MM.1S (cell line): ENCODE data around the gene MYZAP.

Experiments
- DNase-seq: peaks from one replicate; pipeline ENCODE4 v3.0.0-alpha.2; 2015
- H2AFZ ChIP-seq: fragments of 300-600 bp; sonication (generic); 2 replicates; pipeline ENCODE4 v1.6.0; 2016; ENCODE audit warnings: antibody characterized with exemption, low read length
- H3F3A ChIP-seq: fragments of 300-600 bp; sonication (generic); 2 replicates; pipeline ENCODE4 v1.6.1; 2016; ENCODE audit warnings: mild to moderate bottlenecking, antibody characterized with exemption, low read length, moderate library complexity, mixed read lengths; ENCODE audit not compliant: insufficient read depth
- H3K27ac ChIP-seq: fragments of 300-600 bp; sonication (generic); 2 replicates; pipeline ENCODE4 v1.5.1; 2016; ENCODE audit warnings: mild to moderate bottlenecking, low read length
- H3K27me3 ChIP-seq: fragments of 300-600 bp; sonication (generic); replicated peaks from 2 replicates; pipeline ENCODE4 v1.6.0; 2016; ENCODE audit warnings: low read length; ENCODE audit not compliant: insufficient read depth
- H3K36me3 ChIP-seq: fragments of 300-600 bp; sonication (generic); replicated peaks from 2 replicates; pipeline ENCODE4 v1.6.1; 2016; ENCODE audit warnings: mild to moderate bottlenecking, low read length, mixed read lengths; ENCODE audit not compliant: insufficient read depth
- H3K4me1 ChIP-seq: fragments of 300-600 bp; sonication (generic); 2 replicates; pipeline ENCODE4 v1.6.1; 2016; ENCODE audit warnings: low read length, mixed read lengths
- H3K4me2 ChIP-seq: fragments of 300-600 bp; sonication (generic); 2 replicates; pipeline ENCODE4 v1.6.0; 2016; ENCODE audit warnings: low read depth, low read length
- H3K4me3 ChIP-seq: fragments of 300-600 bp; sonication (generic); 2 replicates; pipeline ENCODE4 v1.5.1; 2016; ENCODE audit warnings: low read length, mixed read lengths
- H3K79me2 ChIP-seq: fragments of 300-600 bp; sonication (generic); 2 replicates; pipeline ENCODE4 v1.6.1; 2016; ENCODE audit warnings: mixed run types, low read length, mixed read lengths
- H3K9ac ChIP-seq: fragments of 300-600 bp; sonication (generic); 2 replicates; pipeline ENCODE4 v1.6.1; 2016; ENCODE audit warnings: low read length, mixed read lengths
- H3K9me2 ChIP-seq: fragments of 300-600 bp; sonication (generic); replicated peaks from 2 replicates; pipeline ENCODE4 v1.6.1; 2016; ENCODE audit warnings: mild to moderate bottlenecking, low read length, mixed read lengths; ENCODE audit not compliant: insufficient read depth
- H3K9me3 ChIP-seq: fragments of 300-600 bp; sonication (generic); replicated peaks from 2 replicates; pipeline ENCODE4 v1.6.1; 2016; ENCODE audit warnings: mild to moderate bottlenecking, low read length, mixed read lengths; ENCODE audit not compliant: insufficient read depth
- H4K20me1 ChIP-seq: fragments of 300-600 bp; sonication (generic); 2 replicates; pipeline ENCODE4 v1.6.1; 2016; ENCODE audit warnings: mild to moderate bottlenecking, low read length, moderate library complexity, mixed read lengths; ENCODE audit not compliant: insufficient read depth
- CTCF ChIP-seq: fragments of 300-600 bp; sonication (generic); IDR thresholded peaks from 2 replicates; pipeline ENCODE4 v1.5.1; 2016; ENCODE audit warnings: antibody characterized with exemption, low read length, mixed read lengths
- EZH2 ChIP-seq: fragments of 300-600 bp; sonication (generic); optimal IDR thresholded peaks from 2 replicates; pipeline ENCODE3; 2017; ENCODE audit warnings: low read depth, mild to moderate bottlenecking, antibody characterized with exemption, low read length, mixed read lengths
- EZH2phosphoT487 ChIP-seq: fragments of 300-600 bp; sonication (generic); IDR thresholded peaks from 2 replicates; pipeline ENCODE4 v1.6.1; 2018; ENCODE audit warnings: antibody characterized with exemption, low read length

The MYZAP gene

DNA sequence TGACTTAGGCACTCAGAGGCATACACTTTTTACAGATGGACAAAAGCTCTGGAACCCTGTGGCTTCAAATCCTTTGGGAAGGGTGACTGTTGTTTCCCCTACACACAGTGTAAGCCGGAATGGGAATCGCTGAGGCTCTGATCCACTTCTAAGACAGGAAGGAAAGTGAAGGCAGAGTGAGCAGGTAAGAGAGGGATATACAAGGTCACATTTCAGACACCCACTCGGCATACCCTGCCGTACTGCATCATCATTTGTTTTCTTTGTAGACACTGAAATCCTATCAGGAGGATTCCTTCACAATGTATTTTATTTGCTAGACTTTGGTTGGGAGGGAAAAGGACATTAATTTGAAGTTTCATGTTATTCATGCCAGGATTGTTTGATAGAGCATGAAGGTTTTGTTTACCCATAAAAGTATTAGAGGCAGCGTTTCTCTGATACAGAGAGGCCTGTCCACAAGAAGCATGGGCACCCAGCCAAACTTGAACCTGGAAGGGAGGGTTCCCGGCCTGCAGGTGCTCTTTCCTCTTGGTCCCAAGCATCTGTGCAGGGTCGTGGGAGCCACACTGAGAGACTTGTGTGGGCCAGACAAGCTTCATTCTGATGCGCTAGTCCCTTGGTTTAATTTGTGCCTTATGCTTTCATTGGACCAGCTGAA is 92.9 kb downstream of the MYZAP start:
- H3F3A ChIP-seq: no peaks in the 10 kb centered on the region
- peaks cover 15% of the 10 kb centered on the region; the same call in 1 of the 2 replicates for H3K4me1 ChIP-seq
- no peak for DNase-seq
- no peaks in the 10 kb centered on the region for H3K79me2 ChIP-seq
- no peak overlapping the region for H3K4me2 ChIP-seq
- TF ChIP-seq EZH2phosphoT487 (no peak), CTCF (no peak), EZH2 (no peak)
- no peaks in the 10 kb centered on the region for H4K20me1 ChIP-seq
- no peaks in the 10 kb centered on the region for H3K9me3 ChIP-seq
- no peaks in the 10 kb centered on the region for H3K27me3 ChIP-seq
- no peak overlapping the region for H3K9ac ChIP-seq
- H3K9me2 ChIP-seq: no peaks in the 10 kb centered on the region
- no peak overlapping the region for H2AFZ ChIP-seq
- H3K36me3 ChIP-seq: no peaks in the 10 kb centered on the region
- H3K4me3 ChIP-seq: no peak overlapping the region
- H3K27ac ChIP-seq: no peak overlapping the region

GRCh38 chr15:57685306-57686095 is 93.8 kb downstream of the MYZAP start:
- Histone ChIP-seq H4K20me1 (no peaks in the 10 kb centered on the region), H3K27me3 (no peaks in the 10 kb centered on the region), H3K9ac (no peak overlapping the region), H3F3A (no peaks in the 10 kb centered on the region), H3K4me1 (peaks cover 10% of the 10 kb centered on the region; the same call in 1 of the 2 replicates), H2AFZ (peak overlapping the region; percentile 26; the same call in 1 of the 2 replicates), H3K9me2 (no peaks in the 10 kb centered on the region), H3K79me2 (no peaks in the 10 kb centered on the region), H3K9me3 (no peaks in the 10 kb centered on the region), H3K4me3 (no peak overlapping the region), H3K36me3 (no peaks in the 10 kb centered on the region), H3K27ac (no peak overlapping the region), H3K4me2 (no peak overlapping the region)
- DNase-seq: no peak
- TF ChIP-seq EZH2: no peak
- no peak for TF ChIP-seq EZH2phosphoT487
- TF ChIP-seq CTCF: no peak

GRCh38 chr15:57686657-57687056 is 95.0 kb downstream of the MYZAP start:
- DNase-seq: no peak
- no peak overlapping the region for H3K9ac ChIP-seq
- H3K27ac ChIP-seq: no peak overlapping the region
- H3K4me2 ChIP-seq: peak overlapping the region; percentile 10; the same call in 1 of the 2 replicates
- H3K9me2 ChIP-seq: no peaks in the 10 kb centered on the region
- no peak overlapping the region for H3K4me3 ChIP-seq
- no peaks in the 10 kb centered on the region for H3F3A ChIP-seq
- no peaks in the 10 kb centered on the region for H3K9me3 ChIP-seq
- no peak for TF ChIP-seq EZH2
- TF ChIP-seq EZH2phosphoT487: no peak
- TF ChIP-seq CTCF: no peak
- H3K4me1 ChIP-seq: 0 out of 2 replicates have a peak, but pooled peaks cover 5% of the 10 kb centered on the region
- no peaks in the 10 kb centered on the region for H3K79me2 ChIP-seq
- H3K27me3 ChIP-seq: no peaks in the 10 kb centered on the region
- no peaks in the 10 kb centered on the region for H4K20me1 ChIP-seq
- 0 out of 2 replicates have a peak overlapping the region, but pooled peaks have one; percentile 26 for H2AFZ ChIP-seq
- H3K36me3 ChIP-seq: no peaks in the 10 kb centered on the region
